Sigmoid colon (tissue), 4 donors: Measurements from ENCODE around the gene HACD2.

ENCODE experiments used
- POLR2AphosphoS5 ChIP-seq, 4 donors: sonication (generic); formaldehyde crosslinking; IDR thresholded peaks; one replicate each; pipeline ENCODE4 v1.6.1; 2017; ENCODE audit warnings: antibody characterized with exemption in 4 of 4
- TF ChIP-seq, protein P1 (sequence below), 4 experiments: fragments of 450-650 bp in 3 of 4; fragments of 200-600 bp in 1 of 4; IDR thresholded peaks; one replicate each; pipeline ENCODE4 v1.5.1; 2016 to 2019; ENCODE audit warnings: antibody characterized with exemption in 4 of 4, mild to moderate bottlenecking in 3 of 4, moderate library complexity in 2 of 4

- TF ChIP-seq POLR2AphosphoS5 (IDR thresholded peaks at IDR 0.05) = no peak
- TF ChIP-seq, protein P1, sequence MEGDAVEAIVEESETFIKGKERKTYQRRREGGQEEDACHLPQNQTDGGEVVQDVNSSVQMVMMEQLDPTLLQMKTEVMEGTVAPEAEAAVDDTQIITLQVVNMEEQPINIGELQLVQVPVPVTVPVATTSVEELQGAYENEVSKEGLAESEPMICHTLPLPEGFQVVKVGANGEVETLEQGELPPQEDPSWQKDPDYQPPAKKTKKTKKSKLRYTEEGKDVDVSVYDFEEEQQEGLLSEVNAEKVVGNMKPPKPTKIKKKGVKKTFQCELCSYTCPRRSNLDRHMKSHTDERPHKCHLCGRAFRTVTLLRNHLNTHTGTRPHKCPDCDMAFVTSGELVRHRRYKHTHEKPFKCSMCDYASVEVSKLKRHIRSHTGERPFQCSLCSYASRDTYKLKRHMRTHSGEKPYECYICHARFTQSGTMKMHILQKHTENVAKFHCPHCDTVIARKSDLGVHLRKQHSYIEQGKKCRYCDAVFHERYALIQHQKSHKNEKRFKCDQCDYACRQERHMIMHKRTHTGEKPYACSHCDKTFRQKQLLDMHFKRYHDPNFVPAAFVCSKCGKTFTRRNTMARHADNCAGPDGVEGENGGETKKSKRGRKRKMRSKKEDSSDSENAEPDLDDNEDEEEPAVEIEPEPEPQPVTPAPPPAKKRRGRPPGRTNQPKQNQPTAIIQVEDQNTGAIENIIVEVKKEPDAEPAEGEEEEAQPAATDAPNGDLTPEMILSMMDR (IDR thresholded peaks at IDR 0.05) = no peak
Measured at GRCh38 chr3:123586131-123586530, 1.3 kb upstream of the HACD2 start.
